GM21360 (cell line): Measurements from ENCODE around the gene PTPMT1.

ENCODE experiments used
- ATAC-seq: cut with Tn5 transposase; IDR thresholded peaks from one replicate; pipeline ENCODE4 v1.9.1; 2021; ENCODE audit warnings: mild to moderate bottlenecking, moderate library complexity; ENCODE audit not compliant: unreplicated experiment

The PTPMT1 gene

DNA sequence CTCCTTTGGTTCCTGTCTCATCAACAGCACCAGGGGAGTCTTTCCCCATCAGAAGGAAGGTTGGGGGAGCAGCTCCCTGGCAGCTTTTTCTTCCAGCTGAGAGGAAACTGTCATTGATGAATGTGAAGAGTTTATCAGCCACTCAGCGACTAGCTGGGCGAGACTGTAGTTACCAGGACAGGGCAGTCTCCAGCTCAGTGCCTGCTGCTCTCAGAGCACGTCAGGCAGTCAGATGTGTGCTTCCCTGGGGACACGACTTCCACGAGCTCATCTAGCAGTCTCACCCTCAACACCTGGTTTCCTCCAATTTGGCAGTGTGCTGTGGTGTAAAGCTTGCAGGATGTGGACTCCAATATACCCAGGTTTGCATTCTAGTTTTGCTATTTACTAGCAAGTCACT is 41.3 kb downstream of the PTPMT1 start:
- ATAC-seq: no peak

DNA sequence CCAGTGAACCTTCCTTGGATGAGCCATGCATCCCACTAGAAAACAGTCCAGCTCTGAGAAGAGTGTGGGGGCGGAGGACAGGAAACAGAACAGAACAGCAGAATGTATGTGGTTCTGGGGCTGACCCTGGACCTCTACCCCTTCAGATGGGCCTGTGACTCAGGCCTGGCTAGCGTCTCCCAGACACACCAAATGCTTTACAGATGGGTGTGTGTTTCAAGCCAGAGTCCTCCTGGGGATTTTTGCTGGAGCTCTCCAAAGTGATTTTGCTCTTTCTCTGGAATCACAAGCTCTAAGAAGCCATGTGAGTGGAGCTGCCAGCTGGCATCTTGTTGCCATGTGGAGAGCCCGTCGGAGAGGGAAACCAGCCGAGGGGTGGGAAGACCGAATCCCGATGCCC is 42.0 kb downstream of the PTPMT1 start:
- ATAC-seq: no peak

DNA sequence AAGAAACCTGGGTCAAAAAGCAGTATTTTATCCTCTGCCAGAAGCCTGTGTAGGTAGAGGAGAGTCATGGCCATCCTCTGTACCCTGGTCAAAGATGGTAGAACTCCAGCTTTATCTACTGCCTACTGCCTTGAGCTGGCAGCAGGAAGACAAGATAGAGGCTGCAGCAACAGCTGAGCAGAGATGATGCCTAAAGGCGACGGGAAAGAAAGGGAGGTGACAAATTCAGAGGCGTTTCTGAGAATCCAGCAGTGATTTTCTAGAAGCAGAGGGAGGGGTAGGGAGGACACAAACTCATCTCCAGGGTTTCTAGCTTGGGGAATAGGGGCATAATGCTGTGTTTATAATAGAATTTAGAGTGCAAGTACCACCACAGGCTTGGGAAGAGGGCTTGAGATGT is 44.3 kb downstream of the PTPMT1 start:
- ATAC-seq: no peak

DNA sequence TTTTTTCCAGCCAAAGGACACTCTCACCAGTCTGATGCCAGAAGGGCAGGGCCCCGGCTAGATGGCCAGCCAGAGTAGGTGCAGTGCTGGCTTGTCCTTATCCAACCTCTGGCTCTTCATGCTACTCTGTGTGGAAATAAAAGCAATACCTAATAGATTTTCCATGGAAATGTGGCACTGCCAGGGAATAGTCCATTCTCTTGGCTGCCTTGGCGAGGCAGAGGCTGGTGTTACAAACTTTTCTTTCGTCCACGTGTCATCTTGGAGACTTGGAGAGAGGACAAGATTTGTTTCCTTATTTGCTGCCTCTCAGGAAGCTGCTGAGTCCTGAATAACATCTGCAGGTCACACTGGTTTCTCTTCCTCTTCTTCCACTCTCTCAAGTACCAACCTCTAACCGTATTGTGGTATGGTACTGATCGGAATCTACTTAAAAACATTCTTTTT is 46.0 kb downstream of the PTPMT1 start:
- ATAC-seq: peak; percentile 65

DNA sequence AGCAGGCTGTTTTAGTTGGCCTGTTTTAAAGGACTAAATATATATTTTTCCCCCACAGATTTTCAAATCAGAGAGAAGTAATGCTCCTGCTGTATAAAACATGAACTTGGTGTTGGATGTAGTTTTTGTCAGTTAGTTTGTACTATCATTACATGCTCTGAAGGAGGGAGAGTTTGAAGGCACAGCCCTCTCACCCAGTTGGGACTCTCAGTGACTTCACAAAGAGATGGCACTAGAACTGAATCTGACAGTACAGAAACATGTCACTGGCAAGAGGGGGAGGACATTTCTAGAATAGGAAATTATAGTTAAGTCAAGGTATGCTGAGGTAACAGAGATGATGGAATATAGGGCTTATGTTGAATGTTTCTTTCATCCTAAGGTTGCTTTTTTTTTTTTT is 49.9 kb downstream of the PTPMT1 start:
- no peak for ATAC-seq

DNA sequence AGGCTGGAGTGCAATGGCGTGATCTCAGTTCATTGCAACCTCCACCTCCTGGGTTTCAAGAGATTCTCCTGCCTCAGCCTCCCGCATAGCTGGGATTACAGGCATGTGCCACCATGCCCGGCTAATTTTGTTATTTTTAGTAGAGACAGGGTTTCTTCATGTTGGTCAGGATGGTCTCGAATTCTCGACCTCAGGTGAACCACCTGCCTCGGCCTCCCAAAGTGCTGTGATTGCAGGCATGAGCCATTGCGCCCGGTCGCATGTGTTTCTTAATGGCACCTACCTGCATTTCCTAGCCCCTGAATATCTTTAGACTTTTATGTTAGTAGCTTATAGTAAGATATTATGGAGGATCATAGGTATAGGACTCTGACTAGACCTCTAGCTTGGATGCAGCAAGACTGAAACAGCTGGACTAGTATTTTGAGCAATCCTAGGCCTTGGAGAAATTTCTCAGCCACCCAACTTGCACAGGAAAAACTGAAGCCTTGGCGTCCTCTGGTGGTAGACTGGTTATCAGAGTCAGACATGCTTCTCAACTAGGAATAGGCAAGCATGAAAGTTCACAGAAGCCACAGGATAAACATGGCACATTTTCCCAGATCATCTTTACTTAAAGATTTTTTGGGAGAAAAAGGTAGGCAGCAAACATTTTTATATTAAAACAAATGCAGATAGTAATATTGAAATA is 51.5 kb downstream of the PTPMT1 start:
- ATAC-seq: no peak

DNA sequence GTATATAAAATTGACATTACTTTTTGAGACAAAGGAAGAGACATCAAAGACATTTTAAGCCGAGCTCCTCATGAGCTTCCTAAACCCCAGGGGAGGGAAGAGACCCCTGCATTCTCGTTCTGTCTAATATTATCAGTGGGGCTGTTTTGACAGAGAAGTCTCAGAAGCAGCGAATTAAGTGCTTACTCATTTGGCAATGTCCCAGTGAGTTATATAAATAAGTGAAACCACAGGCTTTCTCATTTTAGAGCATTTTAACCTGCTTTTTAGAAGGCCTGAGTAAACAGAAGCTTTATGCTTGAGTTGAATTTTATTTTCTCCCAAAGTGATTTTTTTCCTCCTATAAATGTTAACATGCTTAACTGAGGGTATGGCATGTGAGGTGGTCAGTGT is 52.0 kb downstream of the PTPMT1 start:
- ATAC-seq: no peak

DNA sequence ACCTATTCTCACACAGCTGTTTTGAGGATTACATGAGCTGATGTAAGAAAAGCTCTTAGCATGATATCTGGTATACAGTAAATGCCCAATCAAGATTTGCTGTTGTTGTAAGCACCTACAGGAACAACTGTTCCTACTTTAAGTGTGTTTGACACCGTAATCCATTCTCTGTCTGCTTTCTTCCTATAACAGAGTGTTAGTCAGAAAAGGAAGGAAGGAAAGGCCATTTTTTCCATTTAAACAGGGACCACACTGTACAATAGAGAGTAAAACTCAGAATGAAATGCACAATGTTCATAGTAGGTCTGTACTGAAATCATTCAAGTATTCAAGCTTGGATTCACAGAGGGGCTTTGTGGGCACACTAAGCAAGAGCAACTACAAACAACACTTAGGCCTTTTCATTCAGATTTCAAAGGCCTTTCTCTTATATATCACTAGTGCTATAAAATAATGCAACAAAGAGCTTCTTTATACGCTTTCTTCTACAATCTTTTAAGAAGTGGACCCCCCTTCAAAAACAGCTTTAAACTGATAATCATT is 55.5 kb downstream of the PTPMT1 start:
- ATAC-seq: no peak
